ENCODE data around the gene ZC3H7A.

ZC3H7A gene

DNA sequence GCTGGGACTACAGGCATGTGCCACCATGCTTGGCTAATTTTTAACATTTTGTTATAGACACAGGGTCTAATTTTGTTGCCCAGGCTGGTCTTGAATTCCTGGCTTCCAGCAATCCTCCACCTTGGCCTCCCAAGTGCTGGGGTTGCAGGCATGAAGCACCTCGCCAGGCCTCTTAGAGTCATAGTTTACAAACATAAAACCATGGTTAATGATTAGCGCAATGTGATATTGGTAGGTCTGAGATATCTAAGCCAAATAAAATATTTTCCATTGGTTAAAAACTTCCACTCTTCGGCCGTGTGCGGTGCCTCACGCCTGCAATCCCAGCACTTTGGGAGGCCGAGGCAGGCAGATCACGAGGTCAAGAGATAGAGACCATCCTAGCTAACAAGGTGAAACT is 71.0 kb downstream of the ZC3H7A start:
- H3K27me3 Mint-ChIP-seq (ENCODE audit: low read depth), result no peaks in the 10 kb centered on the region
- peaks cover 61% of the 10 kb centered on the region for H3K36me3 Mint-ChIP-seq (ENCODE audit: low read depth)
- H3K4me1 Mint-ChIP-seq (ENCODE audit: low read depth), result peaks cover 46% of the 10 kb centered on the region
- H3K4me3 Mint-ChIP-seq, result no peak overlapping the region
- H3K27ac Mint-ChIP-seq, result no peak overlapping the region
- no peaks in the 10 kb centered on the region for H3K9me3 Mint-ChIP-seq

DNA sequence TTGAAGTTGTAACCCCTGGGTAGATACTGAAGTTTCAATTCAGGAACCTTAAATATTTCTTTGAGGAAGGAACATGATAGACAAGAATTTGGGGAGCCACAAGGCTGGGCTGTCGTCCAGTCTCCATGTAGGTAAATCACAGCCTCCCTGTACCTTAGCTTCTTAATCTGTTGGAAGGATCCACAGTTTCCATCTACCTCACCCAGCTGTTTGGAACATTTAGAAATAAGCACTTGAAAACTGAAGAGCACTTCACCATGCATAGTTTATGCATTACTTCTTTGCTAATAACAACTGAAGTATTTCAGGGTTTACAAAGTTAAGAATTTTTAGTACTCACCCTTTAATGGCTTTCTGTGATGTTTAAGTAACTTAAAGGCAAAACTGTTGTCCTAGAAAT is 71.6 kb downstream of the ZC3H7A start:
- peaks cover 43% of the 10 kb centered on the region for H3K4me1 Mint-ChIP-seq (ENCODE audit: low read depth)
- no peak overlapping the region for H3K27ac Mint-ChIP-seq
- H3K36me3 Mint-ChIP-seq (ENCODE audit: low read depth), result peaks cover 60% of the 10 kb centered on the region
- no peaks in the 10 kb centered on the region for H3K27me3 Mint-ChIP-seq (ENCODE audit: low read depth)
- no peaks in the 10 kb centered on the region for H3K9me3 Mint-ChIP-seq
- no peak overlapping the region for H3K4me3 Mint-ChIP-seq

DNA sequence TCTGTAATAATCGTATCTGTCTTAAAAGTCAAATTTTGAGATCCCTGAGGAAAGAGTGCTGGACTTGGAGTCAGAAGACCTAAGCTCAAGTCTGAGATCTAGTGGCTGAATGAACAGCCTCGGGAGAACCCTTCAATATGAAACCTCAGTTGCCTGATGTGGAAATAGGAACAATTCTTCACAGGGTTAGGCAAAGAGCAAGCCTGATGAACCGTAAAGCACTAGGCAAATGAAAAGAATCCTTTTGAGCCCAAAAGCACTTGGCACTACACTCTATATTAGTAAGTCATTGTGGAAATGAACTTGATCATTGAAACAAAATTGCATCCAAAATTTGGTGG is 74.6 kb downstream of the ZC3H7A start:
- no peaks in the 10 kb centered on the region for H3K27me3 Mint-ChIP-seq (ENCODE audit: low read depth)
- no peak overlapping the region for H3K4me3 Mint-ChIP-seq
- no peak overlapping the region for H3K27ac Mint-ChIP-seq
- H3K4me1 Mint-ChIP-seq (ENCODE audit: low read depth), result peaks cover 21% of the 10 kb centered on the region
- H3K9me3 Mint-ChIP-seq, result no peaks in the 10 kb centered on the region
- peaks cover 47% of the 10 kb centered on the region for H3K36me3 Mint-ChIP-seq (ENCODE audit: low read depth)

DNA sequence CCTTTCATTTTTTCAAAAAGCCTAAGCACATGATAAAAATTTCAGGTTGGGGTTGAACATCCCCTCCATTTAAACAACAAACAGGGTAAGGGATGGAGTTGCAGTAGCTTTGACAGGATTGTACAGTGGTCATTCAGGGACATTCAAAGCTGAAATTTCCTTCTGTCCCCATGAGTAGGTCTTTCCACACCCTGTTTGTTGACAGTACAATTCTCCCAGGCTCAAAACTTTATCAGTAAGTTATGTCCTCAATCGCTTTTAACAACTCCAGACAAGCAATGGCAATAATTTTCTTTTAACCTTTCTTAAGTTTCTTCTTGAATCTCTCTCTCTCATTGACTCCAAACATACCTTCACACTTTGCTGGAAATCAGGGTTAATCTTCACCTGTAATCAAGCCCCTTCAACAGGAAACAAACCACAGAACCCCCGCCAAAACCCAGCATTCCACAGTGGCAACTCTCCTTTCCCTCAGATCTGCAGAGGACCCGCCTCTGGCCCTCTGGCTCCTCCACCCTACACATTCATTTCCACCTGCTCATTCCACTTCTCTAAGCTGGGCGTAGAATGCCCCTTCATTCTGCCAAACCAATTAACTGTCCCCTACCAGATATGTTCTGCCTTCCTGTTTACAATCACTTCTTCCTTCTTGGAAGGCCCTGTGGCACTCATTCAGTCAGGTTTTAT is 75.1 kb downstream of the ZC3H7A start:
- Mint-ChIP-seq H3K27me3 (ENCODE audit: low read depth) (no peaks in the 10 kb centered on the region), H3K4me1 (ENCODE audit: low read depth) (peaks cover 21% of the 10 kb centered on the region), H3K9me3 (no peaks in the 10 kb centered on the region), H3K4me3 (no peak overlapping the region), H3K36me3 (ENCODE audit: low read depth) (peaks cover 45% of the 10 kb centered on the region), H3K27ac (no peak overlapping the region)

DNA sequence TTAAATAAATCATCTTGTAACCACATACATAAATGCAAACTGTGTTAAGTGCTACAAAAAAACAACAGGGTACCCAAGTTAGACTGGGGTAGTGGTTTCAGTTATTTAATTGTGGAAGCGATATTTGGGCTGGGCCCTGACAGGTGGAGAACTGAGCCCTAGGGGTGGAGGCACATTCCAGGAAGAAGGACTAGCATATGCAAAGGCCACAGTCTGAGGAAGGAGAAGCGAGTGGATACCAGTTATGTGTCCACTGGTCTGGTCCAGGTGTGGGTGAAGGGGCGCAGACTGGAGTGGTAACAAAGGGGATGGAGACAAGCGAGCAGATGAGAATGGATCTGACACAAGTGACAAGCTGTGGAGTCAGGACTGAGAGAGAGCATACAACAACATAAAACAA is 77.3 kb downstream of the ZC3H7A start:
- Mint-ChIP-seq H3K27me3 (ENCODE audit: low read depth) (no peaks in the 10 kb centered on the region), H3K27ac (no peak overlapping the region), H3K4me1 (ENCODE audit: low read depth) (peaks cover 20% of the 10 kb centered on the region), H3K9me3 (no peaks in the 10 kb centered on the region), H3K36me3 (ENCODE audit: low read depth) (peaks cover 54% of the 10 kb centered on the region), H3K4me3 (no peak overlapping the region)

DNA sequence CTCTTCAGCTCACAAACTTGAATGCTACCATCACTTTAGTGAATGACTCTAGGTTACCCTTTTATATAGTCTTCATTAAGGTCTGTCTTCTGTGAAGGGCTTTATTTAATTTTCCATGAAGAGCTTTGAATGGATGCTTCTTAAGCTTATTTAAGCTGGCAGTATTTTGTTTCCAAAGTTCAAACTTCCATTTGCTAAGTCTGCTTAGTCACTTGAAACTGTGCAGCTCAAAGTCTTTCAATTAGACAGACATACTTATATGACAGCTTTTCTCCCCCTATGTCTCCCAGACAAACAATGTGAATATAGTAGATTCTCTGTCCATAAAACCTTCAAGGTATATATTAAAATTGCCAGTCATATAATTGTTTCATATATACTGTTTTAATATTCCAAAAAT is 77.9 kb downstream of the ZC3H7A start:
- Mint-ChIP-seq H3K27me3 (ENCODE audit: low read depth) (no peaks in the 10 kb centered on the region), H3K4me1 (ENCODE audit: low read depth) (peaks cover 23% of the 10 kb centered on the region), H3K27ac (no peak overlapping the region), H3K9me3 (no peaks in the 10 kb centered on the region), H3K36me3 (ENCODE audit: low read depth) (peaks cover 53% of the 10 kb centered on the region), H3K4me3 (no peak overlapping the region)

DNA sequence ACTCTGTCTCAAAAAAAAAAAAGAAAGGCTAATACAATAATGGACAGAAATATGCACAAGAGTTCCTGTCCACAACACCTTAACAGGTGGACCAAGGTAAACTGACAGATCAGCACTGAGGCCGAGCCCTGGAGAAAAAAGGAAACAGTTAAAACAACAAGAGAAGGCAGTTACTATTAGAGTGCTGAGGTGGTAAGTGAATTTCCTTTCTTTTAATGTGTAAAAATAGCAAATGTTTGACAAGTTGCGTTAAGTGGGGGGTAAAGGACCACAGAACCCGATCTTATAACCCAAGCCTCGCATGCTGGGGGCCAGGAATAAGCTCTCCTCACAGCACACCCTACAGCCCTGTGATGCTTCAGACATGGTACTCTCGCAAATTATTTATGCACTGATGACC is 79.2 kb downstream of the ZC3H7A start:
- Mint-ChIP-seq H3K4me1 (ENCODE audit: low read depth) (peaks cover 18% of the 10 kb centered on the region), H3K36me3 (ENCODE audit: low read depth) (peaks cover 46% of the 10 kb centered on the region), H3K4me3 (no peak overlapping the region), H3K27me3 (ENCODE audit: low read depth) (no peaks in the 10 kb centered on the region), H3K27ac (no peak overlapping the region), H3K9me3 (no peaks in the 10 kb centered on the region)

DNA sequence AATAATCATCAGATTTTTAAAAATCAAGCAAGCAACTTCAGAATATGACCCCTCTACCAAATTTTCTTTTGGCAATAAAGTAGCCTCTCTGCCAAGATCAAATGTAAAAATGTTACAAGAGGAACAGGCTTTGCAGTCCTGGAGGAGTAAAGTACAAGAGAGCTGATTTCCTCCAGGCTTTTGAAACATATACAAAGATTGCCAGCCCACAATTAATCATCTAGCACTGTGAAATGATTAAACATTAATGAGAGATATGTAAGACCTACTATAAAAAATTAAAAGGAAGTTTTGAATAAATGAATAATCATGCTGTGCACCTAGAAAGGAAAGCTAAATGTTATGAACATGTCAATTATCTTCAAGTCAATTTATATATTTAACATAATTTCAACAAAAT is 80.7 kb downstream of the ZC3H7A start:
- Mint-ChIP-seq H3K9me3 (no peaks in the 10 kb centered on the region), H3K4me1 (ENCODE audit: low read depth) (peaks cover 12% of the 10 kb centered on the region), H3K4me3 (no peak overlapping the region), H3K27ac (no peak overlapping the region), H3K27me3 (ENCODE audit: low read depth) (no peaks in the 10 kb centered on the region), H3K36me3 (ENCODE audit: low read depth) (peaks cover 35% of the 10 kb centered on the region)

DNA sequence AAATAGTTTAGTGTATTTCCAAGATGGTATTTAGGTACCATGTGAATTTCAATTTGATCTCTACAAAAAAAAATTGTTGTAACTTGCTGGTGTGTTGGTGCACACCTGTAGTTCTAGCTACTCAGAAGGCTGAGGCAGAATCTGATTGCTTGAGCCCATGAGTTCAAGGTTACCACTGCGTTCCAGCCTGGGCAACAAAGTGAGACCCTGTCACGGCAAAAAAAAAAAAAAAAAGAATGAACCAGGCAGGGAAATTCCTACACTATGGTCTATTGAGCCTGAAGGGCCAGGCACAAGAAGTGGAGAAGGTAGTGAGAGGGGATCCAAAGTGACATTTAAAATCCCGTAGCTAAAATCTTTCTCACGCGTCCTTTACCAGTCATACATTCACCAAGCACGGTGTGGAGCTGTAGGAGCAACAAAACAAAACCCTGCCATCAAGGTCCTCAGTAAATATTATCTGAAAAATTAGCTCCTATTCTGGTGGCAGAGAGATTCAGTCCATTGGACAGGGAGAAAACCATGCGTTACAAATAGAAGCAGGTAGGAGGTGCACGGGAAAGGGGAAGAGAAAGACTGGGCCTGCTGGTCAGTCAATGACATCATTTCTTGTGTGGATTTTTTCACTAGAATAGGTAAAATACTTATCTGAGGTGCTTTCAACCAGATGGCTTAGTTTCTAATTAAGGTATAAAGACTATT is 81.7 kb downstream of the ZC3H7A start:
- Mint-ChIP-seq H3K27me3 (ENCODE audit: low read depth) (no peaks in the 10 kb centered on the region), H3K4me3 (no peak overlapping the region), H3K4me1 (ENCODE audit: low read depth) (peaks cover 11% of the 10 kb centered on the region), H3K9me3 (no peaks in the 10 kb centered on the region), H3K36me3 (ENCODE audit: low read depth) (peaks cover 35% of the 10 kb centered on the region), H3K27ac (no peak overlapping the region)

DNA sequence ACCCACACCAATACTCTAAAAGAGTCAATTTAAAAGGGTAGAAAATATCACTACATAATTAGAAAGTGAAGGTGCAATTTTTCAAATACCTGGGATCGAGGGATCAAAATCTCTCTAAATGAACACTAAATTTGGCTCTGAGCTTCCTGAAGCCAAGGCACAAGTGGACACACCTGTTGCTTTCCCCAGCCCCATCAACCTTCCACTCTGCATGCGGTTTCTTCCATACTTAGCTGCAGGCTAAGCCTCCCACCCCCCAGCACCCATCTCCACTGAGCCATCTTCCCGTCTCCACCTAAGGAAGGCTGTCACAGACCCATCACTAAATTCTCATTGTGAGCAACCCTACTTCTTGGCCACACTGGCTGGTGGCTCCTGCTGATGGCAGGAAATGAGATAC is 84.9 kb downstream of the ZC3H7A start:
- no peak overlapping the region for H3K27ac Mint-ChIP-seq
- no peaks in the 10 kb centered on the region for H3K9me3 Mint-ChIP-seq
- H3K36me3 Mint-ChIP-seq (ENCODE audit: low read depth), result peaks cover 33% of the 10 kb centered on the region
- H3K4me1 Mint-ChIP-seq (ENCODE audit: low read depth), result peaks cover 10% of the 10 kb centered on the region
- H3K27me3 Mint-ChIP-seq (ENCODE audit: low read depth), result no peaks in the 10 kb centered on the region
- H3K4me3 Mint-ChIP-seq, result no peak overlapping the region

DNA sequence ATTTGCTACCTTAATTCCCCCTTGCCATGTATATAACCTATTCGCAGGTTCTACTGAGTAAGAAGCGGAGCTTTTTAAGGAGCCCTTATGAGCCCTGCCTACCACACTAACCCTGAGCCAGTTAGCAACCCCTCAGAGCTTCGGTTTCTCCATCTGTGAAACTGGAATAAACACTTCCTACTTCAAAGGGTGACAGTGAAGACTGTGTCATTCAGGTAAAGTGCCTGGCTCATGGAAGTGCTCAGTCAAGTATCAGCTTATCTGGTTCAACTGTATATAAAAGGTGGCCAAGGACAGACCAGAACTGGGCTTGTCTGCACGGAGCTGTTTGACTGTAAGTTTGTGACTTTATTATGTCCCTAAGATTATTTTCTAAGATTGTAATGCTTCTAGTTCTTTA is 85.4 kb downstream of the ZC3H7A start:
- Mint-ChIP-seq H3K4me3 (no peak overlapping the region), H3K4me1 (ENCODE audit: low read depth) (peaks cover 10% of the 10 kb centered on the region), H3K9me3 (no peaks in the 10 kb centered on the region), H3K36me3 (ENCODE audit: low read depth) (peaks cover 32% of the 10 kb centered on the region), H3K27ac (no peak overlapping the region), H3K27me3 (ENCODE audit: low read depth) (no peaks in the 10 kb centered on the region)

DNA sequence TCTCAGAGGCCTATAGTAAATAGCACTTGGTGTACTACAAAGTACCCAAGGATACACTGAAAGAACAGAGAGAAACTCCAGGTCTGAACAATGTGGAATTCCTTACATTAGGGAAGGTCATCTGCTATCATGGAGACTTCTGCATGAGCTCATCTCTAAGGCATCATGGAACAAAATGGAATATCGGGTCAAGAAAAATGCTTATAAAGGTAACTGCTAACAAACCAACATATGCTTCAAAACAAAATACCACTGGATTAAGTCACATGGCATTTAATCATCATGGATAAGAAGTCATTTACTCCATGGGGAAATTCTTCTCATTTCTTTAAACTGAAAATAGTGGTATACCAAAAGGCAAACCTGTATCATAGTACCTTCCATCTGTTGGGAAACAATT is 88.6 kb downstream of the ZC3H7A start:
- no peaks in the 10 kb centered on the region for H3K27me3 Mint-ChIP-seq (ENCODE audit: low read depth)
- H3K36me3 Mint-ChIP-seq (ENCODE audit: low read depth), result peaks cover 23% of the 10 kb centered on the region
- H3K9me3 Mint-ChIP-seq, result no peaks in the 10 kb centered on the region
- H3K27ac Mint-ChIP-seq, result no peak overlapping the region
- peaks cover 9% of the 10 kb centered on the region for H3K4me1 Mint-ChIP-seq (ENCODE audit: low read depth)
- no peak overlapping the region for H3K4me3 Mint-ChIP-seq

DNA sequence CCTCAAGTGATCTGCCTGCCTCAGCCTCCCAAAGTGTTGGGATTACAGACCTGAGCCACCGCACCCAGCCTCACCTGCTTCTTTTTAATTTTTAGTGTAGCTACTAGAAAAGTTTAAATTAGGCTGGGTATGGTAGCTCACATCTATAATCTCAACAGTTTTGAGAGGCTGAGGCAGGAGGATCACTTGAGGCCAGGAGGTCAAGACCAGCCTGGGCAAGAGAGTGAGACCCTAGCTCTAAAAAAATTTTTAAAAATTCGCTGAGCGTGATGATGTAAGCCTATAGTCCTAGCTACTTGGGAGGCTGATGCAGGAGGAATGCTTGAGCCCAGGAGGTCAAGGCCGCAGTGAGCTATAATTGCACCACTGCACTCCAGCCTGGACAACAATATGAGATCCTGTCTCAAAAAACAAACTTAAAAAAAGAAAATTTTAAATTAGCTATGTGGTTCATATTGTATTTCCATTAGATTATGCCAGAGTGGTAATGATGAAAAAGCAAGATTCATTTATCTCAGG is 89.3 kb downstream of the ZC3H7A start:
- H3K27me3 Mint-ChIP-seq (ENCODE audit: low read depth), result no peaks in the 10 kb centered on the region
- H3K4me1 Mint-ChIP-seq (ENCODE audit: low read depth), result peaks cover 11% of the 10 kb centered on the region
- H3K9me3 Mint-ChIP-seq, result no peaks in the 10 kb centered on the region
- peaks cover 28% of the 10 kb centered on the region for H3K36me3 Mint-ChIP-seq (ENCODE audit: low read depth)
- H3K27ac Mint-ChIP-seq, result no peak overlapping the region
- no peak overlapping the region for H3K4me3 Mint-ChIP-seq

DNA sequence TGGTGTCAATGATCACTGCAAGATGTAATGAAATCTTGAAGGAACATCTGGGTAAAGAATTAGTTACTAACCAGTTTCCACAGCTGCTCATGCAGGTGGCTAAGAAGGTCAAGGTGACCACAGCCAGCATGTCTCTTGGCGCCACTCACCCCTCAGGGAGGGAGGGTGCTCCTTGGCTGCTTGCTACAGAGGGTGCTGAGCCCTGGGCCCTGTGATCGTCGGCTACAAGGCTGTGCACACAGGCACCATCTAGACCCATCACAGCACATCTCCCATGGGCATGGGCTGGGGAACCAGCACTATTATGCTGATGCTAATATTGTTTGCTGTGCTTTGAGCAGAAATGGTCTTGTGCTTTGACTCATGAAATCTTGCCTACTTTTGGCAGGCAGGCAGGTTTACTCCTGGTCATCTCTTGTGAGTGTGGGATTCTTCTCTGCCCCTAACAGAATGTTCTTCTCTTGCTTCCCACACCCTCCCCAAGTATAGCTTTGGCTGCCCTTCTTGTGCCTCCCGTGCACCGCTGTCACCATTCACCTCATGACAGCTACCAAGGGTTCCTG is 90.8 kb downstream of the ZC3H7A start:
- H3K36me3 Mint-ChIP-seq (ENCODE audit: low read depth), result peaks cover 31% of the 10 kb centered on the region
- H3K4me3 Mint-ChIP-seq, result no peak overlapping the region
- H3K27me3 Mint-ChIP-seq (ENCODE audit: low read depth), result no peaks in the 10 kb centered on the region
- no peaks in the 10 kb centered on the region for H3K9me3 Mint-ChIP-seq
- peaks cover 14% of the 10 kb centered on the region for H3K4me1 Mint-ChIP-seq (ENCODE audit: low read depth)
- H3K27ac Mint-ChIP-seq, result no peak overlapping the region

DNA sequence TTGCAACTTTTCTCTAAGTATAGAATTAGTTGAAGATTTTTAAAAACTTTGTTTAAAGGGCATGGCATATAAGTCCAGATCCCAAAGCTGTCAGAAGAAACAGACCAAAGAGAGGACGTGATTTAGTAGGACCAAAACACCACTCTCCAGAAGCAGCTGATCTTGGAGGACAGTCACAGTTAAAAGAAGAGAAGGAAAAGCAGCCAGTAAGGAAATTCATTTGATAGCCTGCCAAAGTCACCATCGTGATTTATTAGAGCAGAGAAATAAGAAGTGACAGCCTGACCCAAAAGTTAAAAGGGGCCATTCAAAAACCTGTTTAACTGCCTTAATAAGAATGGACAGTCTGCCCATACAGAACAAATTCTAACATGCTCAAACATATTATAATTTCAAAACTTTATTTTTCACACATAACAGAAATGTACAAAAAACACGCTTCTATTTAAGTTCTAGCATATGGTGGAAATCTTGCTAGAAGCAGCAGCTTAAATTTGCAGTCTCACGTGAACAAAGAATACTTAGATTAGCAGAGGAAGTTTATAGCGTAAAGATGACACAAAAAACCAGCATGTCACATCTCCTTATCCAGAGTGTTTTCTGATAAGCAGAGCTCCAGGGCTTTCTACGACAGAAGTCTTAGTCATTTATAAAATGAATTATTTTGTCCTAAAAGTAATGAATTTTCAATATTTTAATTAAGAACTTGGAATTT is 91.6 kb downstream of the ZC3H7A start:
- no peak overlapping the region for H3K27ac Mint-ChIP-seq
- H3K36me3 Mint-ChIP-seq (ENCODE audit: low read depth), result peaks cover 33% of the 10 kb centered on the region
- H3K4me1 Mint-ChIP-seq (ENCODE audit: low read depth), result peaks cover 18% of the 10 kb centered on the region
- H3K4me3 Mint-ChIP-seq, result no peak overlapping the region
- no peaks in the 10 kb centered on the region for H3K27me3 Mint-ChIP-seq (ENCODE audit: low read depth)
- H3K9me3 Mint-ChIP-seq, result no peaks in the 10 kb centered on the region
